Spinal cord (tissue), 10 donors: ENCODE measurements around the gene SLC16A8. TPM values are rescaled to one million over a fixed set of nuclear protein-coding genes. Genes with fewer than 3 reads are reported as not detected.

Experiments
- DNase-seq, 6 donors: peaks; one replicate each; pipeline versions ENCODE4 v3.0.0 to v3.0.0-alpha.2; 2013 to 2015; ENCODE audit warnings: low spot score in 6 of 6, low read depth in 4 of 6
- H3K27ac ChIP-seq: one replicate; pipeline ENCODE4 v1.5.1; 2013; ENCODE audit warnings: low read depth, low read length, control low read depth
- H3K27me3 ChIP-seq: one replicate; pipeline ENCODE4 v1.6.1; 2013; ENCODE audit warnings: low read length; ENCODE audit not compliant: control insufficient read depth, insufficient read depth
- H3K36me3 ChIP-seq: one replicate; pipeline ENCODE4 v1.6.1; 2013; ENCODE audit warnings: low read length; ENCODE audit not compliant: control insufficient read depth, insufficient read depth
- H3K4me1 ChIP-seq: one replicate; pipeline ENCODE4 v1.6.1; 2013; ENCODE audit warnings: low read length; ENCODE audit not compliant: control insufficient read depth, insufficient read depth
- H3K4me3 ChIP-seq: one replicate; pipeline ENCODE4 v1.5.1; 2013; ENCODE audit warnings: low read depth, low read length, control low read depth
- H3K9me3 ChIP-seq: one replicate; pipeline ENCODE4 v1.6.1; 2013; ENCODE audit warnings: low read length; ENCODE audit not compliant: control insufficient read depth, insufficient read depth
- WGBS: methylation state at CpG from one replicate; pipeline ENCODE4 v1.1.5; 2013; ENCODE audit warnings: missing lambda C conversion rate; ENCODE audit not compliant: insufficient coverage; 5-methylcytosine and 5-hydroxymethylcytosine counted together
- long read RNA-seq, 4 donors: transcript quantifications; one replicate each; lab custom pipeline, GENCODE V29; 2026
- polyA plus RNA-seq, 2 donors: library from polyadenylated mRNA; unstranded; fragments of 120-200 nt; gene quantifications; one replicate each; pipeline ENCODE4 v1.2.1, GENCODE V29; 2013; ENCODE audit not compliant: insufficient read length in 2 of 2
- total RNA-seq, 2 donors: library from RNA; depleted of rRNA in 1 of 2; stranded (reverse); fragments of 120-200 nt in 1 of 2; fragments of >200 nt in 1 of 2; gene quantifications; one replicate each; pipeline versions ENCODE4 v1.2.3 to v1.2.4, GENCODE V29; 2013 to 2014
- donor health status: healthy.

SLC16A8 gene, protein sequence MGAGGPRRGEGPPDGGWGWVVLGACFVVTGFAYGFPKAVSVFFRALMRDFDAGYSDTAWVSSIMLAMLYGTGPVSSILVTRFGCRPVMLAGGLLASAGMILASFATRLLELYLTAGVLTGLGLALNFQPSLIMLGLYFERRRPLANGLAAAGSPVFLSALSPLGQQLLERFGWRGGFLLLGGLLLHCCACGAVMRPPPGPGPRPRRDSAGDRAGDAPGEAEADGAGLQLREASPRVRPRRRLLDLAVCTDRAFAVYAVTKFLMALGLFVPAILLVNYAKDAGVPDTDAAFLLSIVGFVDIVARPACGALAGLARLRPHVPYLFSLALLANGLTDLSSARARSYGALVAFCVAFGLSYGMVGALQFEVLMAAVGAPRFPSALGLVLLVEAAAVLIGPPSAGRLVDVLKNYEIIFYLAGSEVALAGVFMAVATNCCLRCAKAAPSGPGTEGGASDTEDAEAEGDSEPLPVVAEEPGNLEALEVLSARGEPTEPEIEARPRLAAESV
- total RNA-seq = 1 to 10 TPM; 2.0 to 6.8 TPM
- polyA plus RNA-seq = 1 to 10 TPM; 4.6 to 7.9 TPM
- long read RNA-seq, donor 1, partial matches to known transcripts = 7 of 7 reads
- long read RNA-seq, donor 1, other reads (novel, unspliced or antisense) = 0 of 7 reads
- long read RNA-seq, donor 2 = 0 reads
- long read RNA-seq, donor 3 = 0 reads
- long read RNA-seq, donor 4 = 0 reads

DNA sequence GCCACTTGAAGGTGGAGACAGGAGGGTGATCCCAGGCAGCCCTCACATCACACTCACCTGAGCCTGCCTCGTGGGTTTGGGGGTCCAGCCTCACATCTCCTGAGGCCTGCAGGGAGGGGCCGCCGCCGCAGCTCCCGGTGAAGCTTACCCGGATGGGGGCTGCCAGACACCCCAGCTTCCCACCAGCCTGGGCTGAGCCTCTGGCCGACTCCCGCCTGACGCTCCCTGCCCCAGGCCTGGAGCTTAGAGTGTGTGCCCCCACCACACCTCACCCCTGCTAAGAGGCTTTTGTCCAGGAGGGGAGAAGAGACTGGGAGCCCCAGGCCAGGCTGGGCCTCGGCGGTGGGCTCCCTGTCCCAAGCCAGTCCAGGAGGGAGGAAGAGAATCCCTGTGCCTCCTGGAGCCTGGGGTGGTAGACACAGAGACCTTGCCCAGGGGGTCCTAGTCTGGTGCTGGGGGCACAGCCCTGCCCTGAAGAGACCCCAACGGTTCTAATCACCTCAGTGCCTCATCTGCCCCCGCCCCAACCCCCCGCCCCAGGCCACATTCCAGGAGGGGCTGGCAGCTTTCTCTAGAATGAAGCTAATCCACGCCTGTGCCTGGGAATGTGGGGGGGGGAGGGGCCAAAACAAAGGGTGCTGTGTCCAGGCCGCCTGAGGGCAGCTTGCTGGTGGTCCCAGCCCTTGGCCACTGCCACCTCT is at the start of gene SLC16A8:
TSS of gene SLC16A8 (minus strand) at position 254 of the 701 bp plus-strand sequence. CDS start 1,311 bp downstream, outside the sequence.
- 69% methylated on average over 12 of the region's 16 CpGs for WGBS
- Histone ChIP-seq H3K27me3 (peaks cover 18% of the 10 kb centered on the region), H3K4me3 (no peak within 1 kb of the TSS)

DNA sequence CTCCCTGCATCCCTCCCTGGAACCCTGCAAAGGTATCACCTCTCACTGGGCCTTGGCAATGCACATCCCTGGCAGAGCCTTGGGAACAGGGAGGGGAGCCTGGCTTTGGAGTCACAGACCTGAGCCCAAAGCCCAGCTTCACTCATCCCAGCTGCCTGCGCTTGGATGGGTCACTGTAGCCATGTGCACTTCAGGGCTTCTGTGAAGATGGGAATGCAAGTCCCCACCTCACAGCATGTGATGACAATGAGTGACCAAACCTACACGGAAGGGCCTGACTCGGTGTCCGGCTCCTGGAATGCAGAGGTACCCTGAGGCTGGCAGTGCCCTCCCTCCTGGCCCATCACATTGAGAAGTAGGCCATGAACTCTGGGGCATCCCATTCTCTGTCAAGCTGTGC is 49.3 kb upstream of the SLC16A8 start:
- WGBS = 95% methylated on average over 3 of the region's 4 CpGs
- no peaks in the 10 kb centered on the region for H3K27me3 ChIP-seq
- H3K27ac ChIP-seq = no peak overlapping the region
- H3K9me3 ChIP-seq = no peaks in the 10 kb centered on the region
- no peaks in the 10 kb centered on the region for H3K4me1 ChIP-seq
- no peak overlapping the region for H3K4me3 ChIP-seq
- no peak for DNase-seq
- H3K36me3 ChIP-seq = peaks cover 55% of the 10 kb centered on the region

More for the DNA sequence above, at the start of gene SLC16A8:
- Histone ChIP-seq H3K4me1 (peaks cover 57% of the 10 kb centered on the region), H3K36me3 (peaks cover 56% of the 10 kb centered on the region), H3K9me3 (no peaks in the 10 kb centered on the region), H3K27ac (no peak within 1 kb of the TSS)
- DNase-seq = no peak

DNA sequence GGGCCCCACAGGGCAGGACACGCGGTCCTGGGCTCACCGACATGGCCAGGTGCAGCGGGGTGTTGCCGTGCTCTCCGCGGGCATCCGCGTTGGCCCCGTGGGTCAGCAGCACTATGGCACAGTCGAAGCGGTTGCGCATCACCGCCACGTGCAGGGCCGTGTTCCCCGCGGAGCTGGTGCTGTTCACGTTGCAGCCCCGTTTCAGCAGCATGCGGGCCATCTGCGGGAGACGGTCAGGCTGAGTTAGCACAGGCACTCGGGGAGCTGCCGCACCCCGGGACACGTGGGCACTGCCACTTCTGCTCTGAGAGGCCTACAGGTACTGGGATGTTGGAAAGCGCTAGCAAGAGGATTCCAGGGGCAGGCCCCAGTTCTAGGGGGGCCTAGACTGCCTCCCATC is 48.8 kb upstream of the SLC16A8 start:
- peaks cover 58% of the 10 kb centered on the region for H3K36me3 ChIP-seq
- DNase-seq = no peak
- no peaks in the 10 kb centered on the region for H3K27me3 ChIP-seq
- no peak overlapping the region for H3K27ac ChIP-seq
- H3K4me1 ChIP-seq = no peaks in the 10 kb centered on the region
- WGBS = 91% methylated on average over 27 of the region's 28 CpGs
- H3K4me3 ChIP-seq = no peak overlapping the region
- no peaks in the 10 kb centered on the region for H3K9me3 ChIP-seq

DNA sequence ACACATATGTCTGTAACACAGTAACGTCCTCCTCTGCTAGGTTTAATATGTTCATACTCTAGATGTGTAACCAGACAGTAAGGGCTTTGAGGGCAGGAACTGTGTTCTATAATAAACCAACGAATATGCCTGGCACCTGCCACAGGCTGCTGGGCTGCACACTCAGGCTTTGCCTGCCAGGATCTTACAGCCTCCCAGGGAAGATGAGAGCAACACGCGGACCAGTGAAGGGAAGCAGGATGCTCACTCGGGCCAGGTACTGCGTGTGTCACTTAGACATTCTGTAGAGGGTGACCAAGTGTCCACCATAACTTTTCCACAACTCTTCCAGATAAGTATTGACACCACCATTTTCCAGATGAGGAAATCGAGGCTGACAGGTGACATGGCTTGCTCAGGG is 48.2 kb upstream of the SLC16A8 start:
- H3K36me3 ChIP-seq = peaks cover 62% of the 10 kb centered on the region
- H3K4me1 ChIP-seq = no peaks in the 10 kb centered on the region
- DNase-seq = no peak
- H3K27me3 ChIP-seq = no peaks in the 10 kb centered on the region
- WGBS = 95% methylated on average over 5 of the region's 7 CpGs
- no peak overlapping the region for H3K27ac ChIP-seq
- H3K4me3 ChIP-seq = no peak overlapping the region
- no peaks in the 10 kb centered on the region for H3K9me3 ChIP-seq

DNA sequence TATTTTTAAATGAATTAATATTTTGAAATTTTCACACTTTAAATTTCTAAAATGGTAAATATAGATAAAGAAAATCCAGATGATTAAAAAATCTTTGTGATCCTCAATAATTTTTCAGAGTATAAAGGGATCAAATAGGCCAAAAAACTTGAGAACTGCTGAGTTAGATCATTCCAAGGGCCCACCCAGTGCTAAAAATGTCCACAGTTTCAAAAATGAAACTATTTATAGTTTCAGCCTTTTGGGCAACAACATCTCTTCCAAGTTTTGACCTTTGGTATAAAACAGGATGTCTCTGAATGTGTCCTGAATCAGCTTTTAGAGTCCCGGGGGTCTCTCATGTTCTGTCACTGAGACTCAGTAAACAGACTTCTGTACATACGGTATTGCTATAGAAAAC is 47.4 kb upstream of the SLC16A8 start:
- Histone ChIP-seq H3K27ac (no peak overlapping the region), H3K36me3 (peaks cover 64% of the 10 kb centered on the region), H3K9me3 (no peaks in the 10 kb centered on the region), H3K27me3 (no peaks in the 10 kb centered on the region), H3K4me3 (no peak overlapping the region), H3K4me1 (peaks cover under 1% of the 10 kb centered on the region)
- DNase-seq = no peak
- 93% methylated on average over 2 of the region's 2 CpGs for WGBS

DNA sequence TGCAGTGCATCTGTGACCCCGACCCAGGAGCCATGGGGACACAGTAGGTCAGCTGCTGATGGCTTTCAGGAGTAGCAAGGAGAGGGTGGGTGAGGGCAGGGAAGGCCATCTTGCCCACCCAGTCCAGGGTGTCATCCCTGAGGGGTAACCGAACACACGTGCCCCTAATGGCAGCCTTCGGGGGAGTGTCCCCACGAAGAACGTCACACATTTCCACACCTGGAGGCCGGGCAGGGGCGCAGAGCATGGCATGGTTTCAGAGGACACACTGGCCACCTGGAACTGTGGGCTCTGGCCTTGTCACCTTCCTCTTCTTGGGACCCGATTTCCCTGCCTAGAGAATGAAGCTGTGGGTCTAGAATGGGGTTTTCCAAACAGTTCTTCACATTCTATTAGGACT is 45.9 kb upstream of the SLC16A8 start:
- no peaks in the 10 kb centered on the region for H3K9me3 ChIP-seq
- H3K4me3 ChIP-seq = no peak overlapping the region
- H3K4me1 ChIP-seq = peaks cover 11% of the 10 kb centered on the region
- H3K36me3 ChIP-seq = peaks cover 66% of the 10 kb centered on the region
- 87% methylated on average over 7 of the region's 9 CpGs for WGBS
- no peak overlapping the region for H3K27ac ChIP-seq
- H3K27me3 ChIP-seq = no peaks in the 10 kb centered on the region
- DNase-seq = no peak

DNA sequence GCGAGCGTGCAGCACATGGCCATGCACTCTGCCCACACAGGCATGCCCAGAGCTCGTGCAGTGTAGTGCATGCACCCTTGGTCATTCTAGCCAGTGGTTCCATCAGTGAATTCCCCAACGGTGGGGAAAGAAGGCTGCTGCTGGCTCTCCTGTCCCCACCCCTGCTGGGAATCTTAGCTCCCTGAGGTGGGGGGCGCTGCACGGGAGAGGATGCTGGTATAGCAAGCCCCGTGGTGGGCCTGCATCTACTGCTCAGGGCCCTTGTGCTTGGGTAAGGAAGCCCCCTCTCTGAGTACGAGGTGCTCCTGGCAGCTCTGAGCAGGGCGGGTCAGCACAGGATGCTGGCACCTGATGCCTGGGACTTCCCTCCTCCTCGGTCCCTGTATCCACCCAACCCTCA is 45.0 kb upstream of the SLC16A8 start:
- Histone ChIP-seq H3K27ac (no peak overlapping the region), H3K36me3 (peaks cover 63% of the 10 kb centered on the region)
- 94% methylated on average over 8 of the region's 10 CpGs for WGBS

DNA sequence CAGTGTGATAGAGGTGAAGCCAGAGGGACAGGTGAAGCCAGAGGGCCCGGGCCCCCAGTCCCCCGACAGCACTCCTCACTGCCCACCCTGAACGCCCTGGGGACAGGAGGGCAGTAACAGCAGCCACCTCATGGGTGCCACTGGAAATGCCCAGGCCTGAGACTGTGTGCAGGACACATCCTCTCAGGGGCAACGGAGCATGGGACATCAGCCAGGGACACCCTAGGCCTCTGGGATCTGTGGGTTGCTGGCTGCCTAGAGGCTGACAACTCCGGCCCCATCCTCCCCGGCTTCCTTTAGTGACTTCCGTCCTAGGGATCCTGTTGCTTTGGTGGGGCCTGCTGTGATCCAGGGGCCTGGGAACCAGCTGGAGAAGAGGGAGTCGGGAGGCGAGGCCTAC is 43.9 kb upstream of the SLC16A8 start:
- Histone ChIP-seq H3K4me1 (peaks cover 11% of the 10 kb centered on the region), H3K36me3 (peaks cover 56% of the 10 kb centered on the region), H3K27ac (no peak overlapping the region), H3K27me3 (no peaks in the 10 kb centered on the region), H3K4me3 (no peak overlapping the region), H3K9me3 (no peaks in the 10 kb centered on the region)
- 83% methylated on average over 9 of the region's 9 CpGs for WGBS
- DNase-seq = no peak

More for the DNA sequence above, 45.0 kb upstream of the SLC16A8 start:
- no peaks in the 10 kb centered on the region for H3K9me3 ChIP-seq
- H3K4me3 ChIP-seq = no peak overlapping the region
- peaks cover 11% of the 10 kb centered on the region for H3K4me1 ChIP-seq
- DNase-seq = no peak
- H3K27me3 ChIP-seq = no peaks in the 10 kb centered on the region

DNA sequence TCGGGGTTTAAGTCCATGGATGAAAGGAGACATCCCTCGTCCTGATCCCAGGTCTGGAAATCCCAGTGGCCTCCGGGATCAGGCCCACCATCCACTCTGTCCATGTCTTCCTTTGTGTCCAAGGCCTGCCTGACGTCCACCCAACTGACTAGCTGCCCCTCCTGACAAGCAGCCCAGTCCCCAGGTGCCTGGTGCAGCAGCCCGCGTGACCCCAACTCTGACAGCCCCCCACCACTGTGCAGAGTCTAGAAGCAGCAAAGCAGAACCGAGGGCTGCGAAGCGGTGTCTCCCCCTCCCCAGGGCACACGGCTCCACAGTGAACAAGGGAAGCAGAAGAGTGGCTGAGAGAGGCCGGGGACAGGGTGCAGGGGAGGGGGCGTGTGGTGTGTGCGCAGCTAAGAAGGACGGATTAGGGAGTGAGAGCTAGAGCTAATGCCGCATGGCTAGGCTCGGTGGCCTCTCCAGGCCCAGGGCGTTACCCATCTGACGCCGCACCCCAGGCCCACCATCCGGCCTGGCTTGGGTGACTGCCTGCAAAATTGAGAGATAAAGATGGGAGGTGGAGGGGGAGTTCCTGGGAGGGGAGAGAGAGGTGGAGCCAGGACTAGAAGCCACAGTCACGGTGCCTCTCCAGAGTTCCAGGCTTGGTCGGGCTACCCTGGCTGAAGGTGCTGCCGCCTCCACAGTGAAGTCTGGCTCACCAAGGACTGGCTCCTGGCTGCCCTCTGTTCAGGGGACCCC is 43.1 kb upstream of the SLC16A8 start:
- Histone ChIP-seq H3K4me1 (peaks cover 11% of the 10 kb centered on the region), H3K36me3 (peaks cover 53% of the 10 kb centered on the region), H3K4me3 (no peak overlapping the region), H3K9me3 (no peaks in the 10 kb centered on the region), H3K27me3 (no peaks in the 10 kb centered on the region), H3K27ac (no peak overlapping the region)
- WGBS = 83% methylated on average over 23 of the region's 23 CpGs
- DNase-seq = no peak
